Loucy (cell line): ENCODE measurements around the gene KDM4E.

Experiments used
- EZH2phosphoT487 ChIP-seq: fragments of 200-600 bp; IDR thresholded peaks from 2 replicates; pipeline ENCODE4 v1.6.1; 2018; ENCODE audit warnings: antibody characterized with exemption, mild to moderate bottlenecking, moderate library complexity, borderline replicate concordance
- TF ChIP-seq, protein P1 (sequence below): fragments of 200-600 bp; sonication (generic); conservative IDR thresholded peaks from 2 replicates; pipeline ENCODE4 v1.5.1; 2014; ENCODE audit warnings: mild to moderate bottlenecking, antibody characterized with exemption, low read length

DNA sequence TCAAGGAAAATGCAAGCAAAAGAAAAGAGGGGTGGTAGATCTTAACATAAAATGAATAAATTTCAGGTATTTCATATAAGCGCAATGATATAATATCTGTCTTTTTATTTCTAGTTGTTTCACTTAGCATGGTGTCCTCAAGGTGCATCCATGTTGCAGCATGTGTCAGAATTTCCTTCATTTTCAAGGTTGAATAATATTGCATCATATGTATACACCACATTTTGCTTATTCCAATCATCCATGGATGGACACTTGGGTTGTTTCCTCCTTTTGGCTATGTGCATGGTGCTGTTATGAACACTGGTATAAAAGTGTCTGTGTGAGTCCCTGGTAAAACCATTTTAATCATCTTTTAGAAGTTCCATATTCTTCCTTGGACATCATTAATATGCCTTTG, 17.2 kb downstream of the KDM4E start:
- TF ChIP-seq, protein P1, sequence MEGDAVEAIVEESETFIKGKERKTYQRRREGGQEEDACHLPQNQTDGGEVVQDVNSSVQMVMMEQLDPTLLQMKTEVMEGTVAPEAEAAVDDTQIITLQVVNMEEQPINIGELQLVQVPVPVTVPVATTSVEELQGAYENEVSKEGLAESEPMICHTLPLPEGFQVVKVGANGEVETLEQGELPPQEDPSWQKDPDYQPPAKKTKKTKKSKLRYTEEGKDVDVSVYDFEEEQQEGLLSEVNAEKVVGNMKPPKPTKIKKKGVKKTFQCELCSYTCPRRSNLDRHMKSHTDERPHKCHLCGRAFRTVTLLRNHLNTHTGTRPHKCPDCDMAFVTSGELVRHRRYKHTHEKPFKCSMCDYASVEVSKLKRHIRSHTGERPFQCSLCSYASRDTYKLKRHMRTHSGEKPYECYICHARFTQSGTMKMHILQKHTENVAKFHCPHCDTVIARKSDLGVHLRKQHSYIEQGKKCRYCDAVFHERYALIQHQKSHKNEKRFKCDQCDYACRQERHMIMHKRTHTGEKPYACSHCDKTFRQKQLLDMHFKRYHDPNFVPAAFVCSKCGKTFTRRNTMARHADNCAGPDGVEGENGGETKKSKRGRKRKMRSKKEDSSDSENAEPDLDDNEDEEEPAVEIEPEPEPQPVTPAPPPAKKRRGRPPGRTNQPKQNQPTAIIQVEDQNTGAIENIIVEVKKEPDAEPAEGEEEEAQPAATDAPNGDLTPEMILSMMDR = no peak
- TF ChIP-seq EZH2phosphoT487 = no peak
